CD14-positive monocyte (primary cell): Measurements from ENCODE around the gene CNOT2. TPM values are rescaled to one million over a fixed set of nuclear protein-coding genes. Genes with fewer than 3 reads are reported as not detected.
A peak's percentile ranks its signal among the peaks of the same experiment; 100 is the strongest.

Experiments
- DNase-seq, 3 donors: peaks; one replicate each; pipeline ENCODE4 v3.0.0-alpha.2; 2011 to 2022
- H2AFZ ChIP-seq: 2 replicates; pipeline ENCODE4 v1.6.0; 2012; ENCODE audit warnings: mild to moderate bottlenecking, low read depth, low read length, inconsistent platforms; ENCODE audit not compliant: insufficient read depth, poor library complexity, severe bottlenecking
- H3K27ac ChIP-seq, 2 donors: 1 replicate in 1 of 2; 2 replicates in 1 of 2; pipeline ENCODE4 v1.5.1; 2012 to 2013; ENCODE audit warnings: low read length in 2 of 2, control low read depth in 1 of 2, inconsistent platforms in 1 of 2, low read depth in 1 of 2, mild to moderate bottlenecking in 1 of 2
- H3K27me3 ChIP-seq, 2 donors: one replicate each; pipeline versions ENCODE4 v1.6.0 to v1.6.1; 2011 to 2013; ENCODE audit warnings: low read length in 2 of 2; ENCODE audit not compliant: control insufficient read depth in 2 of 2, insufficient read depth in 2 of 2
- H3K36me3 ChIP-seq, 2 donors: replicated peaks in 1 of 2; 1 replicate in 1 of 2; 2 replicates in 1 of 2; pipeline versions ENCODE4 v1.5.1 to v1.6.1; 2012 to 2013; ENCODE audit warnings: low read length in 2 of 2, control low read depth in 1 of 2, inconsistent platforms in 1 of 2, mild to moderate bottlenecking in 1 of 2; ENCODE audit not compliant: insufficient read depth in 2 of 2, control insufficient read depth in 1 of 2
- H3K4me1 ChIP-seq, 2 donors: 1 replicate in 1 of 2; 2 replicates in 1 of 2; pipeline versions ENCODE4 v1.5.1 to v1.6.1; 2012 to 2013; ENCODE audit warnings: low read length in 2 of 2, control low read depth in 1 of 2, inconsistent platforms in 1 of 2, mild to moderate bottlenecking in 1 of 2, moderate library complexity in 1 of 2; ENCODE audit not compliant: insufficient read depth in 2 of 2, control insufficient read depth in 1 of 2
- H3K4me2 ChIP-seq: replicated peaks from 2 replicates; pipeline ENCODE3; 2012; ENCODE audit warnings: low read length, moderate library complexity, mild to moderate bottlenecking; ENCODE audit not compliant: poor library complexity, severe bottlenecking; ENCODE audit errors: extremely low read depth
- H3K4me3 ChIP-seq, 3 experiments: fragments of 200-600 bp in 1 of 3; sonication (generic) in 1 of 3; replicated peaks in 1 of 3; 1 replicate in 2 of 3; 2 replicates in 1 of 3; pipeline ENCODE4 v1.5.1; 2011 to 2013; ENCODE audit warnings: low read length in 3 of 3, mild to moderate bottlenecking in 3 of 3, control low read depth in 2 of 3, low read depth in 2 of 3, inconsistent platforms in 1 of 3, moderate library complexity in 1 of 3
- H3K79me2 ChIP-seq: 2 replicates; pipeline ENCODE4 v1.6.0; 2012; ENCODE audit warnings: mild to moderate bottlenecking, control low read depth, inconsistent platforms, low read length, moderate library complexity; ENCODE audit not compliant: insufficient read depth
- H3K9ac ChIP-seq: 2 replicates; pipeline ENCODE4 v1.6.0; 2017; ENCODE audit warnings: low read length, mild to moderate bottlenecking; ENCODE audit not compliant: insufficient read depth, poor library complexity, severe bottlenecking
- H3K9me3 ChIP-seq, 2 donors: replicated peaks in 1 of 2; 1 replicate in 1 of 2; 2 replicates in 1 of 2; pipeline versions ENCODE4 v1.5.1 to v1.6.1; 2012 to 2013; ENCODE audit warnings: low read length in 2 of 2, control low read depth in 1 of 2; ENCODE audit not compliant: control insufficient read depth in 1 of 2, insufficient read depth in 1 of 2
- H4K20me1 ChIP-seq: 2 replicates; pipeline ENCODE4 v1.6.0; 2012; ENCODE audit warnings: mild to moderate bottlenecking, low read length, control low read depth, moderate library complexity; ENCODE audit not compliant: insufficient read depth
- H3K27ac Mint-ChIP-seq, 7 donors: one replicate each; pipeline ENCODE4 v1.8.0; 2020; ENCODE audit warnings: mild to moderate bottlenecking in 7 of 7, mixed read lengths in 7 of 7, moderate library complexity in 6 of 7, inconsistent platforms in 2 of 7
- H3K27me3 Mint-ChIP-seq, 3 donors: one replicate each; pipeline ENCODE4 v1.8.0; 2021 to 2022; ENCODE audit warnings: low read depth in 3 of 3, mild to moderate bottlenecking in 3 of 3, mixed read lengths in 3 of 3, moderate library complexity in 3 of 3, inconsistent platforms in 1 of 3
- H3K36me3 Mint-ChIP-seq, 2 donors: one replicate each; pipeline ENCODE4 v1.8.0; 2020; ENCODE audit warnings: mixed read lengths in 2 of 2, inconsistent platforms in 1 of 2, mild to moderate bottlenecking in 1 of 2
- H3K4me1 Mint-ChIP-seq: one replicate; pipeline ENCODE4 v1.8.0; 2020; ENCODE audit warnings: mild to moderate bottlenecking, mixed read lengths
- H3K4me3 Mint-ChIP-seq, 2 donors: one replicate each; pipeline ENCODE4 v1.8.0; 2020; ENCODE audit warnings: mild to moderate bottlenecking in 2 of 2, mixed read lengths in 2 of 2, moderate library complexity in 1 of 2
- H3K9me3 Mint-ChIP-seq, 7 donors: one replicate each; pipeline ENCODE4 v1.8.0; 2020 to 2022; ENCODE audit warnings: mixed read lengths in 7 of 7, mild to moderate bottlenecking in 6 of 7, moderate library complexity in 6 of 7, inconsistent platforms in 2 of 7
- WGBS: methylation state at CpG from one replicate; pipeline ENCODE4 v1.1.5; 2013; ENCODE audit warnings: missing lambda C conversion rate; ENCODE audit not compliant: insufficient coverage; 5-methylcytosine and 5-hydroxymethylcytosine counted together
- intact Hi-C, 2 donors: fragments of 100-400 bp; cut with micrococcal nuclease; formaldehyde crosslinking; loops; one replicate each; pipeline versions ENCODE4 v1.15.0 to v1.15.1; 2023
- polyA plus RNA-seq, 3 donors: library from polyadenylated mRNA; depleted of rRNA in 1 of 3; unstranded in 2 of 3; stranded (reverse) in 1 of 3; fragments of 300-500 nt in 2 of 3; fragments of >200 nt in 1 of 3; fragmentation: Illumina TruSeq in 2 of 3; gene quantifications; 1 replicate in 2 of 3; 2 replicates in 1 of 3; pipeline ENCODE4 v1.2.3, GENCODE V29; 2012 to 2021
- TF ChIP-seq, protein P1 (sequence below): fragments of 200-600 bp; IDR thresholded peaks from one replicate; pipeline ENCODE4 v1.8.0; 2022; ENCODE audit warnings: antibody characterized with exemption, mild to moderate bottlenecking

Gene CNOT2
- polyA plus RNA-seq, 3 donors, result 49.8 to 77.2 (median 72.7) TPM

DNA sequence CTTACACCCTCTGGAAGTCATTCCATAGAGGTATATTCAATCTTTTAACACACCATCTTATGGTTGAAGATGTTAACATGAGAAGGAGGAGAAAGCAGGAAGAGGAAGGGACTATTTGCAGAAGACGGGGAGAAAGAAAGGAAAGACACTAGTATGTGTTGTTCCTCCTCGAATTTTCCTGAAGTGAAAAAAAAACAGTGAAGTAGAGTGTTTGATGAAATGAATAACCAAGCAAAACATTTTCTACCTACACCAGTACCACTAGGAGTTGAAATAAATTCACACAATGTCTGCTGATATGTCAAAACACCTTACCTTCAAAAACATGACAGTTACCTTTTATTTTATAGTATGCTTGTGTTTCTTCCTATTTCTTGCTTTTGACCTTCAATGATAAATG is 1.4 kb upstream of the CNOT2 start:
- Mint-ChIP-seq H3K27me3 (no peaks in the 10 kb centered on the region), H3K27ac (peak overlapping the region; percentile 99 to 100 (median 100)), H3K4me3 (peak overlapping the region in 1 of 2 donors; percentile 22), H3K9me3 (peaks cover 0 to 6% (median 2%) of the 10 kb centered on the region in 7 donors), H3K36me3 (peaks cover 31 to 38% of the 10 kb centered on the region in 2 donors), H3K4me1 (peaks cover 33% of the 10 kb centered on the region)
- Histone ChIP-seq H3K79me2 (peaks cover 63% of the 10 kb centered on the region), H3K9me3 (peaks cover 0 to 4% of the 10 kb centered on the region in 2 donors), H3K36me3 (peaks cover 9 to 48% of the 10 kb centered on the region in 2 donors), H3K4me2 (peak overlapping the region; percentile 78), H3K27ac (peak overlapping the region in 1 of 2 donors; percentile 98), H2AFZ (no peak overlapping the region), H3K4me1 (peaks cover 12 to 39% of the 10 kb centered on the region in 2 donors), H3K9ac (peak overlapping the region; percentile 96), H3K4me3 (peak overlapping the region in 1 of 3 experiments; percentile 94), H3K27me3 (no peaks in the 10 kb centered on the region), H4K20me1 (peaks cover 19% of the 10 kb centered on the region)
- TF ChIP-seq, protein P1, sequence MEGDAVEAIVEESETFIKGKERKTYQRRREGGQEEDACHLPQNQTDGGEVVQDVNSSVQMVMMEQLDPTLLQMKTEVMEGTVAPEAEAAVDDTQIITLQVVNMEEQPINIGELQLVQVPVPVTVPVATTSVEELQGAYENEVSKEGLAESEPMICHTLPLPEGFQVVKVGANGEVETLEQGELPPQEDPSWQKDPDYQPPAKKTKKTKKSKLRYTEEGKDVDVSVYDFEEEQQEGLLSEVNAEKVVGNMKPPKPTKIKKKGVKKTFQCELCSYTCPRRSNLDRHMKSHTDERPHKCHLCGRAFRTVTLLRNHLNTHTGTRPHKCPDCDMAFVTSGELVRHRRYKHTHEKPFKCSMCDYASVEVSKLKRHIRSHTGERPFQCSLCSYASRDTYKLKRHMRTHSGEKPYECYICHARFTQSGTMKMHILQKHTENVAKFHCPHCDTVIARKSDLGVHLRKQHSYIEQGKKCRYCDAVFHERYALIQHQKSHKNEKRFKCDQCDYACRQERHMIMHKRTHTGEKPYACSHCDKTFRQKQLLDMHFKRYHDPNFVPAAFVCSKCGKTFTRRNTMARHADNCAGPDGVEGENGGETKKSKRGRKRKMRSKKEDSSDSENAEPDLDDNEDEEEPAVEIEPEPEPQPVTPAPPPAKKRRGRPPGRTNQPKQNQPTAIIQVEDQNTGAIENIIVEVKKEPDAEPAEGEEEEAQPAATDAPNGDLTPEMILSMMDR, result no peak
- WGBS, result no CpG with 5 or more reads among the region's 2 CpGs
- DNase-seq, result no peak
- intact Hi-C loops, result loop anchor here in 1 of 2 donors (5.0 to 10.0 kb wide), 2 partner anchors 53 to 115 kb away; no protein-coding TSS in a partner anchor

DNA sequence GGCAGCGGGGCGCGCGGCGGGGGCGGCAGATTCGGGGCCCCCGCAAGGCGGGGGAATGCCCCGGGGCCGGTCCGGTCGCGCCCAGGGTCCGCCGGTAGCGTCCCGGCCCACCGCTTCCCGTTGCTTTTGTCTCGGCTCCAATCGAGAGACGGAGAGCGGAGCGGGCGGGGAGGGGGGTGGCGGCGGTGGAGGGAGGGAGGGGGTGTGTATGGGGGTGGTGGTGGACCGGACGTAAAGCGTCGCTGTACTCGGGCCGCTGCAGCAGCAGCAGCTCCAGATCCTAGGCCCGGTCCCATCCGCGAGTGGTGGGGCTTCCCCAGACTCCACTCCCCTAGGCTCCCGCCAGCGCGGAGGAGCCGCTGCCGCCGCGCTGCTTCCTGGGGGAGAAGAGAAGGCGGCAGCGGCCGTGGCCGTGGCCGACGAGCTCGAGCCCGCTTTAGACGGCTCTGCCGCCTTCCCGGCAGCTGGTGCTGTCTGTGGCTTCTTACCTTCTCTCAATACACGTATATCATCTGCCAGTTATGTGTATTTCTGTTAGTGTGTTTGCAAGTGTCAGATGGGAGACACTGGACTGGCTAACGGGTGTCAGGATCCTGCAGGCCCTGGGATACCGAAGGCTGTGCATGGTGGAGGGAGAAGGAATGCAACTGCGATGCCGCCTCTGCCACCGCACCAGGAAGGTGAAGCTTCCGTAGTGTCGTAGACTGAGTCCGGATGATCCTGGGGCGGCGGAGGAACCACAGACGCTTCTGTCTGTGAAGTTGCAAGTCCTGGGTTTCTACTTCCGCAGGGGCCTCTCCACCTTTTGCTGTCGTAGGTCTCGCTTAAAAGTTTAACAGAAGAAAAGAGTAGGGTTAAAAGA is 508 bp downstream of the CNOT2 start:
- Histone ChIP-seq H3K9me3 (no peaks in the 10 kb centered on the region), H3K4me1 (peaks cover 22 to 53% of the 10 kb centered on the region in 2 donors), H4K20me1 (peaks cover 38% of the 10 kb centered on the region), H3K79me2 (peaks cover 82% of the 10 kb centered on the region), H3K4me2 (peak overlapping the region; percentile 78), H3K36me3 (peaks cover 9 to 36% of the 10 kb centered on the region in 2 donors), H3K27me3 (no peaks in the 10 kb centered on the region), H3K4me3 (peak overlapping the region; percentile 90 to 97 (median 94)), H3K27ac (peak overlapping the region; percentile 98 to 99), H2AFZ (peak overlapping the region; percentile 82), H3K9ac (peak overlapping the region; percentile 96)
- peak; percentile 50 to 67 (median 52) for DNase-seq
- peak overlapping the region; percentile 98 for H3K4me3 Mint-ChIP-seq
- no peaks in the 10 kb centered on the region for H3K27me3 Mint-ChIP-seq
- WGBS, result 0% methylated on average over 26 of the region's 70 CpGs
- H3K9me3 Mint-ChIP-seq, result peaks cover 0 to 3% (median 0%) of the 10 kb centered on the region in 7 donors
- intact Hi-C loops, result loop anchor here in 1 of 2 donors (5.0 to 10.0 kb wide), 2 partner anchors 51 to 114 kb away; no protein-coding TSS in a partner anchor
- TF ChIP-seq, protein P1, result no peak
- H3K36me3 Mint-ChIP-seq, result peaks cover 27 to 39% of the 10 kb centered on the region in 2 donors
- peak overlapping the region; percentile 99 to 100 (median 100) for H3K27ac Mint-ChIP-seq
- peaks cover 51% of the 10 kb centered on the region for H3K4me1 Mint-ChIP-seq
